HG03280 (cell line): Measurements from ENCODE around the gene CLPTM1.
"Not testable (repeated sequence)": the region's sequence is repeated elsewhere in the genome, so short reads cannot be mapped to it uniquely, and the experiment has no call there.

Experiments
- ATAC-seq: cut with Tn5 transposase; IDR thresholded peaks from one replicate; pipeline ENCODE4 v1.9.1; 2021; ENCODE audit warnings: mild to moderate bottlenecking, moderate library complexity; ENCODE audit not compliant: unreplicated experiment

The CLPTM1 gene

GRCh38 chr19:44942067-44942571 is 13.1 kb upstream of the CLPTM1 start, which contains the start of gene APOC4:
TSS of gene APOC4 (plus strand) at chr19:44942237. CDS start at chr19:44942278, 41 bp downstream.
- no peak for ATAC-seq

- ATAC-seq, result peak; percentile 79
These were observed 11.4 kb upstream of the CLPTM1 start for GRCh38 chr19:44943801-44944249.

GRCh38 chr19:44947041-44947581 is 8.1 kb upstream of the CLPTM1 start:
- ATAC-seq, result no peak

- no peak for ATAC-seq
These were observed 6.9 kb upstream of the CLPTM1 start for GRCh38 chr19:44948237-44948636.

GRCh38 chr19:44948763-44949374 is 6.3 kb upstream of the CLPTM1 start:
- ATAC-seq, result no peak

- ATAC-seq, result no peak
These were observed 5.6 kb upstream of the CLPTM1 start for GRCh38 chr19:44949550-44949949.

DNA sequence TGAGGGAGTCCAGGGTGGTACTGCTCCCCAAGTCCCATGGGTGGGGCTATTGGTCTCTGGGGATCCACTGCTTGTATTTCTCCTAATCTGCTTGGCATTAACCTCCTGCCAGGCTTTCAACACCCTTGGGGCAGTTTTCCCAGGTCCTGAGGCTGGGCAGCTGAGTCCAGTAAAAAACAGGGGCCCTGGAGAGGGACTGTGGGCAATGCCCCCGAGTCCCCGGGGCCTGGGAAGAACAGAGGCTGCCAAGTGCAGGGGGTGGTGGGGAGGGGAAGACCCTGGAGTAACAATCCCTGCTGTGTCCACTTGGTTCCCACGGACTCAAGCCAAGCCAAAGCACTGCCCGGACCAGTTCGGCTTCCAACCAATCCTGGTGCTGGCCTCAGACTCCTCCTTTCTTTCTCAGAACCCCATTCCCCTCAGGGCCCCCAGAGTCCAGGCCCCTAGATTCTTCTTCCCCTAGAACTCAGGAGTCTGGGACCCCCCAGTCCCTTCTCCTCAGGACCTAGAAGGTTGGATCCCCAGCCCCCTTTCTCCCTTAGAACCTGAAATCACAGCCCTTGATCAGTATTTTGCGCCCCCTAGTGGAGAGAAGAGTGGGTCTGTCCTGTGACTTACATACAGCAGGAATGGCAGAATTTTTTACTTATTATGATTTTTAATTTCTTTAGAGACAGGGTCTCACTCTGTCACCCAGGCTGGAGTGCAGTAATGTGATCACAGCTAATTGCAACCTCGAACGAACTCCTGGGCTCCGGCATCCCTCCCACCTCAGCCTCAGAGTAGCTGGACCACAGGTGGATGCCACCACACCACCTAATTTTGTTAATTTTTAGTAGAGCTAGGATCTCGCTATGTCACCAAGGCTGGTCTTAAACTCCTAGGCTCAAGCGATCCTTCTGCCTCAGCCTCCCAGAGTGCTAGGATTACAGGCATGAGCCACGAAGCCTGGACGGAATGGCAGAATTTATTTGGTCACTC is 3.7 kb upstream of the CLPTM1 start:
- ATAC-seq, result no peak

GRCh38 chr19:44954278-44954648 is 917 bp upstream of the CLPTM1 start:
- no peak for ATAC-seq

DNA sequence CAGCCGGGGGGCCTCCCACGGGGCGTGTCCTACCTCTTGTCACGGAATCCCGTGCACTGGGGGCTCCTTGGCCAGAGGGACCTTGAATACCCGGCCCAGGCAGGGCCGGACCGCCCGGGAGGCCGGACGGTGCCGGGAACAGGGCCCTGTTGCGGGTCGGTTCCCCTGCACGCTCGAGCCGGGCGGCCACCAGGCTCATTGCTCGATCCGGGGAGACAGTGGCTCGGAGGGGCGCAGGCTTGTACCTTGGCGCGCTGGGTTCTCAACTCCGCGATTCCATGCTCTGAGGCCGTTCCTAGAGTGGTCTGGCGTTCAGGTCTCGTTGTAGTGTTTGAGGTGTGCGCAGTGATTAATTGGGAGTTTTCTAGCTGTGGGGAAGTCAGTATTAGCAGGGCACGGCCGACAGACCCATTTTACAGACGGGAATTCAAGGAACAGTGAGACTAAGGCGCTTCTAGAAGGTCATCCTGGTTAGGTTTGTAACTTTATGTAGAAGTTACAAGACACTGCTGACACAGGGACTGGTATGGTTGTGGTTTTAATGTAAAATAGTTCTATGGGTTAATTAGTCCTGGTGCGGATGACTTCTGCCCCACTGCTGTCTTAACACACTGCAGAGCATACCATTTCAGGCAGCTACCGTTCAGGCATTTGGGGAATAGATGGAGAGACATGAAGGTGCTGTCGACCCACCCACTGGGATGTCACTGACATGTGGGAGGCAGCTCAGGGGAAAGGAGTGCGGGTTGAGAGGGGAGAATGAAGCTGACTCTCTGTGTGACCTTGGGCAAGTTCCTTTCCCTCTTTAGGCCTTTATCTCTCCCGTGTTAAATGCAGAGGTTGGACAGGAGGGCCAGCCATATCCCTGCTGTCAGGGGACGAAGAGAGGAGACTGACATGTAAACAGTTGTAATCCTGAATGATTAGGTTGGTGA is 592 bp downstream of the CLPTM1 start:
- ATAC-seq, result peak; percentile 27

- no peak for ATAC-seq
These were observed 2.3 kb downstream of the CLPTM1 start for GRCh38 chr19:44957526-44957925.

- ATAC-seq, result no peak
These were observed 2.9 kb downstream of the CLPTM1 start for GRCh38 chr19:44958090-44958489.

GRCh38 chr19:44959691-44960090 is 4.5 kb downstream of the CLPTM1 start:
- no peak for ATAC-seq

GRCh38 chr19:44960906-44961728 is 5.9 kb downstream of the CLPTM1 start:
- ATAC-seq, result no peak

DNA sequence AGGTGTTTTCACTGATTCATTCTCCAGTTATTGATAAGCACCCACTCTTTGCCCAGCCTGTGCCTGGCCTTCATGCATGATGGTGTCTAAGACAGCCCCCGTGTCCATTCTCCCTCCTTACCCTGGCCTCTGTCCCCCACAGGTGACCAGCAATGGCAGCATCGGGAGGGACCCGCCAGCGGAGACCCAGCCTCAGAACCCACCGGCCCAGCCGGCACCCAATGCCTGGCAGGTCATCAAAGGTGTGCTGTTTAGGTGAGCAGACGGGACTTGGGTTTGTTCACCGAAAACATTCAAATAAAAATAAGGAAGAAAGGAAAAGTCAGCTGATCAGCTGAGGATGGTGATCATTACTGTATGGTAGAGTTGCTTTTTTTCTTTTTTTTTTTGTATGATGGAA is 6.6 kb downstream of the CLPTM1 start:
- ATAC-seq, result no peak

DNA sequence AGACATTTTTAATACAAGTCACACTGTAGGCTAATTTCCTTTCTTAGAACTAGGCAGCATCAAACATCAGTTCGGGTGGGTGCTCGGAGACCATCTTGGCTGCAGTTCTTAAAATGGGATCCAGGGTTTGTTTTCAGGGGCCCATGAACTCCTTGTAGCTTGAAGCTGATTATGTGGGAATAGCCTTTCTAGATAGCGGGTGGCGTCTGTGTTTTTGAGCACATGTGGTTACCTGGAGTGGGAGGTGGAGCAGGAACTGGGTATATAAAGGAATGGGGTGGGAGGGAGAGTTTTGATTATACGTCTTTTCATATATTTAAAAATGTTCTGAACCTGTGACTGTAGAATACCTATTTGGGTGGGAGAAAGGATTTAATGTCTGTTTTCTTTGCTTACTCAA is 12.9 kb downstream of the CLPTM1 start:
- no peak for ATAC-seq

- no peak for ATAC-seq
These were observed 13.5 kb downstream of the CLPTM1 start for GRCh38 chr19:44968670-44969069.

DNA sequence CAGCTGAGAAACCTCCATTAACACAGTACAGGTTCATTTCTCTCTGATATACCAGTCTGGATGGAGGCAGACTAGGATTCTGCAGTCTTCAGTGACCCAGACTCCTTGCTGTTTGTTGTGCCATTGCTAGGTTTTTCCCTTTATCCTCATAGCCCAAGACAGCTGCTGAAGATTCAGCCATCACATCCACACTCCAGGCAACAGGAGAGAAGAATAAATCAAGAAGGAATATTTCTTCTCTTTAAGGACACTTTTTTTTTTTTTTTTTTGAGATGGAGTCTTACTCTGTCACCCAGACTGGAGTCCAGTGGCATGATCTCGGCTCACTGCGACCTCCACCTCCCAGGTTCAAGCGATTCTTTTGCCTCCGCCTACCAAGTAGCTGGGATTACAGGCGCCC is 14.3 kb downstream of the CLPTM1 start:
- no peak for ATAC-seq

GRCh38 chr19:44971451-44971850 is 16.3 kb downstream of the CLPTM1 start:
- ATAC-seq, result not testable (repeated sequence)

GRCh38 chr19:44972802-44973201 is 17.6 kb downstream of the CLPTM1 start:
- ATAC-seq, result no peak
